Activated CD4-positive, alpha-beta T cell treated with anti-CD3 and anti-CD28 coated beads, Interleukin-2, Interleukin-6, amounts not matched to agents 100 ng/mL and 50 ng/mL, durations not matched to agents 16 hours and 8 hours (primary cell): ENCODE measurements around the gene PARP8.
"Not testable (repeated sequence)": the region's sequence is repeated elsewhere in the genome, so short reads cannot be mapped to it uniquely, and the experiment has no call there.

Experiments
- DNase-seq: peaks from one replicate; pipeline ENCODE4 v3.0.0-alpha.2; 2020

Gene PARP8

DNA sequence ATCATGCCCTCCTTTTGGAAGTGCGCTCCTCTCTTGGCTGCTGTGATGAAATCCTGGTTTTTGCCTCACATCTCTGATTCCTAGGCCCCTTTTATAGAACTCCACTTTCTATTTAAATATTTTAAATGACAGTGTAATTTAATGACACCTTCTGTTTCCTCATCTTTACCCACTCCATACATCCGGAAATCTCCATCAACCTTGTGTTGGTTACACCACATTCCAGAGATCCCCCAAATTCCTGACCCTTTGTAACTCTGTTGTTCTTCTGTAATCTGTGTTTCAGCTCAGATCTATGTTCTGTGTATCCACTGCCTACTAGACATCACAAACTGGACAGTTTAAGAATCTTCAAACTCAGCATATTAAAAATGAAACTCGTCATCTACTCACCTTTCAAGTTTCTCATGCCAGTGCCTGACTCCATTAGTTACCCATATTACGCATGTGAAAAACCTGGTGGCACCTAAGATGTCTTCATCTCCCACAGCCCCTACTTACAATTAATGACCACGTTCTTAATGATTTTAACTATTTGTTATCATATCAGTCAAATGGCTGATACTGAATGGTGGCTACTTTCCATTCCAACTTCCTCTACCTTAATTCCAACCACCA, 25.1 kb downstream of the PARP8 start:
- no peak for DNase-seq

DNA sequence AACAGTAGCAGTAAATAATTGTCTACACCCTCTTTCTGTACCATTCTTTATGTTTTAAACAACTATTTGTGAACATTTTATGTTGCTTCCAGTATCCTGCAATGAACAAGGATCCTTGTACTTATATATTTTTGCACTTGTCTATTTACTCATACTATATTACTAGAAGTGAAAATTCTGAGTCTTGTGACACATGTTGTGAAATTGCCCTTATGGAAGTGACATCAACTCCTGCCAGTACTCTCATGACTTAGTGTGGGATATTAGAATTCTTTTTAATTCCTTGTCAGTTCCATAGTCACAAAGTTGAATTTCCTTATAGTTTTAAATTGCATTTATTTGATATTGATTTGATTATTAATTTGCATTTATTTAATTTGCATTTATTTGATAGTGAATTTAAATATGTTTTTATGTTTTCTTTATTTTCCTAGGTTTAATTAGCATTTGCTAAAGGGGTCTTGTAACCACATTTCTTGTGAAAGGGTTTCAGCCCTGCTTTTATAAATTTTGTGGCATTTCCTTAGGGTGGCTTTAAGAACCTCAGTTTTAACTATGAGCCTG, 27.7 kb downstream of the PARP8 start:
- DNase-seq, result peak; percentile 10

DNA sequence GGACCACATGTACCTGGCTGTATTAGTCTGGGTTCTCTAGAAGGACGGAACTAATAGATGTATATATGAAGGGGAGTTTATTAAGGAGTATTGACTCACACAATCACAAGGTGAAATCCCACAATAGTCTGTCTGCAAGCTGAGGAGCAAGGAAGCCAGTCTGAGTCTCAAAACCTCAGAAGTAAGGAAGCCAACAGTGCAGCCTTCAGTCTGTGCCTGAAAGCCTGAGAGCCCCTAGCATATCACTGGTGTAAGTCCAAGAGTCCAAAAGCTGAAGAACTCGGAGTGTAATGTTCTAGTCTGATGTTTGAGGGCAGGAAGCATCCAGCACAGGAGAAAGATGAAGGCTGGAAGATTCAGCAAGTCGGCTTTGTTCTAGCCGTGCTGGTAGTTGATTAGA, 28.2 kb downstream of the PARP8 start:
- DNase-seq, result not testable (repeated sequence)

DNA sequence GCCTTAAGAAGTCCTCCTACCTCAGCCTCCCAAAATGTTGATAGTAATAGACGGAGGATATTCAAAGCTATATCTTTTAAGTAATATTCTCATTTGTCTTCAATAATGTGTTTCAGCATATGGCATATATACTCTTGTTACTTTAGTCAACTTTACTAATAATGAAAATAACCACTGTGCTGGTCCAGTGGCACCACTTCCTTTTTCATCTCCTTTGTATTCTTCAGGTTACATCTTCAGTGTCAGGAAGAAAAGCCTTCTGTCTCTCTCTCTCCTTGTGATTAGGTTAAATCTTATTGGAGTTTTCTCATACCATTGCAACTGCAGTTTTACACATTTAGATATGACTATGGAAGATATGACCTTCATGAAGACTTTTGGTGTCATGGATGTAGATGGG, 31.3 kb downstream of the PARP8 start:
- no peak for DNase-seq

DNA sequence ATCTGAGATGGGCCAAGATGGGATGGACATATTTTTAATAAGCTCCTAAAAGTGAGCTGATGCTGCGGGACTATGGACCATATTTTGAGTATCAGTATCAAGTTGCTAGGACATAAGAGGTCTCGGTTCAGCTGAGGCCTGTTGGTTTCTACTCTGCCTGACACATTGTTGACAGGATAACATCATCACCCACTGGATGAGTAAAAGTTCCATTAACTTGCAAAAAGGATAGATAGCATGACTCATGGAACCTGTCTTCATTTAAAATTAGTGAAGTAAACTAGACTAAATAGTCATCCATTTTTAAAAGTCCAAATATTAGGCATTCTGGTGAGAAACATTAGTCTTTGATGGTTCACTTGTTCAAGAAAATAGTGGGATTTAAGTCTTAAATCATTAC, 33.3 kb downstream of the PARP8 start:
- DNase-seq, result peak; percentile 40

DNA sequence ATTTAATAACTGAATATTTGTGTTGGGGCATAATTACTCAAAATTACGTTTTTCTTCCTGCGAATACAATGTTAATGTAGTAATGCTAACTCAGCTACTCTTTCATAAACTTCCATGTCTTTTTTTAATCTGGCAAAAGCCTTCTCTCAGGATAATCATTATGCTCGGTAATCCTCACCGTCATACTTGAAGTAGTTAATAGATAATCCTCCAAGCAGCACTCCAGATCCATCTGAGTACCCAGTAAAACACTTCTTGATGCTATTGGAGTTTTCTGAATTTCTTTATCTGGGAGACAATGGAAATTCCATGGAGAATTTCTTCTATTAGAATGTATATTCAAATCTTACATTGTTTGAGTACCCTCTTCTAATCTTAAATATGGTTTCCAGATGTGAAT, 34.3 kb downstream of the PARP8 start:
- no peak for DNase-seq

DNA sequence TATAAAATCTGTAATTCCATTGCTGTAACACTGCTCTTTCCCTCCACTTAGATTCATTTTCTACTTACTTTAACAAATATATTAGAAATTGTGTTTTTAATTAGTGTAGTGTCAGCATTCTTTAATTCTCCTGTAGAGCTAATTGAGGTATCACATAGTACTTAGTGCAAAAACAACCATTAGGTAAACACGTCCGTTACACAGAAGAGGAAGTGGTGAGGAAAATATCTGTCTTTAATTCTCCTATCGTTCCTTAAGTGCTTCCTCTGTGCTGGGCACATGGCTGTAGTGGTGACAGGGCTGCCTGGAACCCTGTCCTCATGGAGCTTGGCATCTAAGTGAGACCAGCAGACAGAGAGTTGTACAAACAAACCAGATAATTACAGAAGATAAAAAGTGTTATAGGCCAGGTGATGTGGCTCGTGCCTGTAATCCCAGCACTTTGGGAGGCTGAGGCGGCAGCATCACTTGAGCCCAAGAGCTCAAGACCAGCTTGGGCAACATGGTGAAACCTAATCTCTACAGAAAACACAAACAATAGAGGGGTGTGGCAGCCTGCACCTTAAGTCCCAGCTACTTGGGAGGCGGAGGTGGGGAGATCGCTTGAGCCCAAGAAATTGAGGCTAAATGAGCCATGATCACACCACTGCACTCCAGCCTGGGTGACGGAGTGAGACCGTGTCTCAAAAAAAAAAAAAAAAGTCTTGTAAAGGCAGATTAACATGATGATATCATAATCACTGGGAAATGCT, 36.4 kb downstream of the PARP8 start:
- no peak for DNase-seq

DNA sequence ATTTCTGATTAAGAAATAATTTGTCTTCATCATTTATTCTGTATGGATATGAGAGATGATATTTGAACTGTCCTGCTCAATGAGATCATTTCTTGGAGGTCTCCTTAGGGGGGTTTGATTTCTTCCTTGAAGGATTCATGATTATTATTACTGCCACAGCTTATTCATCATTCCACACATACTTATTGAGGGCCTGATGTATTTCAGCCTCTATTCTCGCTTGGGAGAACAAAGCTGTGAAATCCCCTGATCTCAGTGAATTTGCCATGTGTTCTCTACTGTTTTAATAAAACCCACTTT, 36.9 kb downstream of the PARP8 start:
- no peak for DNase-seq

DNA sequence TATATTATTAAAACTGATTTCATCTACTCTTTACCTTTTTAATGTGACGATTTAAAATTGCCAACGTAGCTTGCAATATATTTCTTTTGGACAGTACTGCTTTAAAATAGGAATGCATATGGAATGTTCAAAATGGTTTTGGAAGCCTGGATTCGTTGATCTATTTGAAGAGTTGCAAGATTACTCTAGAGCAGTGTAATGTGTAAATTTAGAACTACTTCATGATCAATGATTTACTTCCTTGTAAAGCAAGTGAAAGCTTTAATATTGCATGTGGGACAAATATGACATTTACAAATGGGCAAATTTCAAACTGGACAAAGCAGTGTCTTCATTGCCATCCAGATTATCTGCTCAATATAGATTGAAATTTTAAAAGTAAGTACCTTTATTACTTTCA, 38.3 kb downstream of the PARP8 start:
- no peak for DNase-seq

DNA sequence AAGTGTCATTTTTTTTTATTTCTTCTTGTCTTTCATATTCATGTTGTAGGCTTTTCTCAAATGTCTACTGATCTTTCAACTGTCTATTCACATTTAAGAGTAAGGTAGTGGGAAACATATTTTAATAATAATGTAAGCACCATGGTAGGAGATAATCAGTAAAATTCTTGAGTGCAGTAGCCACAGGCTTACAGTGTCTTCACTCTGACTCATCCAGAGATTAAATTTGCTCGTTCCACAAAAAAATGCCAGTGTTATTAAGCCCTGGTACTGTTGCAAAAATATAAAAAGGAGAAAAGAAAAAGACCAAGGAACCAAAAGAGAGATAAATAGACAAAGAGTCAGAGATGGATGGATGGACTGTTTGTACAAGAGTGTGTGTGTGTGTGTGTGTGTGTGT, 43.0 kb downstream of the PARP8 start:
- peak; percentile 22 for DNase-seq

DNA sequence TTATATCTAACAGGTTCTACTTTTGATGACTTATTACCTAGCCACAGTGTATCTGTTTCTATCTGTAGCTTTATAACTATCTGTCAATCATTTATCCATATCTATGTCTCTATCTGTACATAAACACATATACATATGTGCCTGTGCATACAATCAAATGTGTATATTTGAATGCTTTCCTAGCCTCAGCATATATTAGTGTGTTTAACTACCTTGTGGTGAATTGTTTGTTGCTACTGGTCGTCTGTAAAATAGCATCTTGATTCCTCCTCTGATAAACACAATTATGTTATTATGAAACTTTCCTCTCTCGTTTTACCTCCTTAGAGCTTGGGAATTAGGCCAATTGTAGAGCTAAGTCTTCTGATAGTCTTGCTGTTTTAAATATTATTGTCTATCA, 44.4 kb downstream of the PARP8 start:
- DNase-seq, result no peak

DNA sequence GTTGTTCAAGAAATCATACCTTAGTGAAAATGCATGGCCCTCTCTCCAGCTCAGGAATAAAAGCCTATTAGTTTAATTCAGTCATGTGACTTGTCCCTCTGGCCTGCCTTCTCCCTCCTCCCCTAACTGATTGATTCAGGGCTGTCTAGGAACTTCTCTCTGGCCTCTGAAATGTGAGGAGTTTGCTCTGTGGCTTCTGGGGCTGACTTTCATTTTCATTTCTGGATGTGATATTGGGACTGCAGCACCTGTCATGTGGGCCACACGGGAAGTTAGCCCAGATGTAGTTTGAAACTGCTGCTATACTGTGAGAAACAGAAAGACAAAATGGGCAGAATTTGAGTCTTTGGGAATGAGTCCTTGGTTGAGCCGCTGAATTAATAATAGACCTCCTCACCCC, 44.8 kb downstream of the PARP8 start:
- peak; percentile 86 for DNase-seq

DNA sequence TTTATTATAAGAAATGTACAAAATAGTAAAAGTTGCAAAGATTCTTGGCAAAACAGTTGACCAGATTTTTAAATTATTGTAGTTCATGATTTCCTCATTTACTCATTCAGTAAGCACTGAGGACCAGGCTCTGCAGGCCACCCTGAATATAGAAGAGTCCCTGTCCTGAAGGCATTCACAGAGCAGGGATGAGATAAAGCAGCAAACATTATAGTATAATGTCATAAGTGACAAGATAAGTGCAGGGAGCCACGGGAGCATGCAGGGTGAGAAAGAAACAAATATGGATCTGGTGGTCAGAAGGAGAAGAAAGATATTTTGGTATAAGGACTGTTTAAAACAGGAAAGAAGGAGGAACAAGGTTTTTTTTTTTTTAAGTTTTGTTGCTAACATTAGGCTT, 46.0 kb downstream of the PARP8 start:
- DNase-seq, result no peak

DNA sequence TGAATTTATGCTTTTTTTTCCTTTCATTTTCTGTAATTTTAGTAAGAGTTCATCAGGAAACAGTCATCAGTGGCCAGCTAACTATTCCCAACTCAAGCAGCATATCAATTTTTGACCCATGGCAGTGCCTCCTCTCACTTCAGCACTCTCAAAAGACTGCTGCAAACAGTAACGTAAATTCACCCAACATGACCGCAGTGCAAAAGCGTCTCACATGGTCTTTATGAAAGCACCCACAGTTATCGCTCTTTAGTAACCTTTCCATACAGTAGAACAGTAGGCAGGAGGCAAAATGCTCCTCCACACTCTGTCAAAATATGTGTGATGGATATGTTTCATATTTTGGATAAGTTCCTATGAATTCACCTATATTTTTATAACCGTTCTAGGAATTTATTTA, 48.6 kb downstream of the PARP8 start:
- no peak for DNase-seq

DNA sequence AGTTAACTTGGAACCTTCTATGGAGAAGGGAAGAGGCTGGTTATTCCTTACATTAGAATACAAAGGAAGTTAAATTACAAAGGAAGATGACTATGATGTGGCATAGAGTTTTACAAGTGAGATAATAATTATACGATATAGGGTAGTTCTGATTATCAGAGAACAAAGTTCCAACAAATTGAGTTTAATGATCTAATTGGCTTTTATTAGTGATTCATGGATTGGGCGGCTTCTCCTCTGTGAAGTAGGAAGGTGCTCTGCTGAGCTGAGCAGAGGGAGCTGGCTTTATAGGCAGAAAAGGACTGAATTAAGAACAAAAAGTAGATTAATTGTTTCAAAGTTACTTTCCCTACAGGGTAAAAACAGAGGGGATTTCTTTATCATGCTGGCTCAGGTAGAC, 49.7 kb downstream of the PARP8 start:
- DNase-seq, result no peak

DNA sequence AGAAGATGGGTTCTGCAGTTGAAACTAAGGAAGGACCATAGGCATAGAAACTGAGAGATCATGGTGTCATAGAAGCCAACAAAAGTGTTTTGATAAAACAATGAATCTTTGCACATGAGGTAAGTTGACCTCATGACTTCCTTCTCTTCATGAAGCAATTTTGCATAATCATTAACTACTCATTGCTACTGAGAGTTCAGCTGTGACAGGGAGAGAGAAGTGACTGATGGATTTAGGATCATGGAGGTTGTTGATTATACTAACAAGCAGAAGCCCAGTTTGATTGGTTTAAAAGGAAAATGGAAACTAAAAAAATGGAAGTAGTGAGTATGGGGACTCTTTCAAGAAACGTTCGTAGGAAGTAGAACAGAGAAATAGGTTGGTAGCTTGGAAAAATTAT, 51.2 kb downstream of the PARP8 start:
- no peak for DNase-seq

DNA sequence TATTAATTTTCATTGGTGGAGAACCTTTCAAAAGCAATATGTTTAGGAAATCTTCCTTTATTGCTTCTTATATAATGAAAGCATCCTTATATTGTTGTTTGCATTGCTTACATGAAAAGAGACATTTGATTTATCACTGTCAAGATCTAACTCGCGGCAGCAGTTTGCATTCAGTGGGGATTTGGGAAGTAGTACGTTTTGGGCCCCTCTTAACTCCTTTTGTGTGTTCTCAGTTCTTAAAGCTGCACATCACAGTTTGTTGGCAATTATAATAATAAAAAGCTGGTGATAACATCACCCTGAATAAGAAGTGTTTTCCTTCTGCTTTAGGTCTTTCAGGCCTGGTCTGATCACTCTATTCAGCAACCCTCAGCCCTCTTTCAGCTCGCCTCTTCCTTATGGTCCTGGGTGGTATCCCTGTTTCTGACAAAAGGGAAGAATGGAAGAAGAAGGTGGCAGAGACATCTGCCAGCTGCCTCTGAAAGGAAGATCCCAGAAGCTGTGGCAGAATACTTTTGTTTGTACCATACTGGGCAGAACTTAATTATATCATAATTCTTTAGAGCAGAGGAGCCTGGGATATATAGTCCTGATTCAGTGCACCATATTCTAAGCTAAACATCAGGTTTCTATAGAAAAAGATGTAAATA, 53.7 kb downstream of the PARP8 start:
- DNase-seq, result no peak

DNA sequence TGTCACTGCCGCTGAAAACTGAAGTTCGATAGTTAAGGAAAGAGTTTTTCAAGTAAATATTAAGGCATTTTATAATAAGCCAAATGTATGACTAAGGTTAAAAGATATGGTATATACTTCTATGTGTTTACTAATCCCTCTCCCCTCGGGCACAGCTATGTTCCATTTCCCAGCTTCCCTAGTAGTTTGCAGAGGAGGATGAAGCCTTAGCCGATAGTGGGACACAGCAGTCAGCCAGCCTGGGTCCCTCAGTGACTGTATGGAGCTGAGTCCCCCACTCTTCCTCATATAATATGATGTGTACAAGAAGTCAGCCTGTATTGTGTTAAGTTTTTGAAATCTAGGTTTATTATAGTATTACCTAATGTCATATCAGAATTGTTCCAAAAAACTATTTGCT, 55.8 kb downstream of the PARP8 start:
- DNase-seq, result no peak

DNA sequence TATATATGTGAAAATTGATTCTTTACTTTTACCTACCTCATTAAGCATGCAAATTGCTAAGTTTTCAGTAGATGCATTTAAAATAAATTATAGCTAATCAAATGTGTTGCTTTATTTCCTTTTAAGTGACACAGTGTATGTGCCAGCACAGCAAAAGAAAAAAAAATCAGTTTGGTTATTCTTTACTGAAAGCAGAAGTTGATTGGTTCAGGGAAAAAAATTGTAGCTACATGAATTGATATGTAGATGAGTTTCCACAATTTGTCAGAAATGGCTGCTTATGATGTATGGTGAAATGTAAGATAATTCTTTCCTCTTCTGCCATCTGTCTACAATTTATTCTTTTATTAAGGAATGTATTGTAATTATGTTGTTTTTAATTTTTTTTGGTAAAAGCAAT, 57.8 kb downstream of the PARP8 start:
- no peak for DNase-seq

DNA sequence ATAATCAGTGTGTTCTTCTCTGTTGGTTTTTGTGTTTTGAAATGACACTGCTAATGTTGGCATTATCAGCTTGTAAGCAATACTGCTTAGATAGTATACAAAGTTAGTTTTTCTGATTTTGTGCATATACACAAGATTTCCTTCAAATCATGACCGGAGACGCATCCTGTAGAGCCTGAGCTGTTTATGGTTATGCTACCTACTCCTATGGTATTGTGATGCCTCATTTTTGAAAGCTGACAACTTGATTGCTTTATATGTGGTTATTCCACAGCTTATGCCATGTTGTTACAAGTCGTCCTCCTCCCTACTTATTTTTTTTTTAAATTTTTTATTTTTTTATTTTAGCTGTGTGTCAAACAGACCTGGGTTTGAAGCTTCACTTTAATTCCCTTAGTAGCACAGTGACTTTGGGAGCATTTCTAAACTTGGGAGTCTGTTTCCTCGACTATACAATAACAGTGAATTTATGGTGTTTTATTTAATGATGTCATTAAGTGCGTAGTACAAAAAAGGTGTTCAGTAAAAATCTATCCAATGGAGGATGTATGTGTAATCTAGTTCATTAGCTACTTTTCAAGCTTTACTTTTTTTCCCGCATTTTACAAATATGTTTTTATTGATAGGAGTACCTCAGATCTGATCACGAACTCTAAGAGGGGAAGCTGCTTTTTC, 59.5 kb downstream of the PARP8 start:
- no peak for DNase-seq

DNA sequence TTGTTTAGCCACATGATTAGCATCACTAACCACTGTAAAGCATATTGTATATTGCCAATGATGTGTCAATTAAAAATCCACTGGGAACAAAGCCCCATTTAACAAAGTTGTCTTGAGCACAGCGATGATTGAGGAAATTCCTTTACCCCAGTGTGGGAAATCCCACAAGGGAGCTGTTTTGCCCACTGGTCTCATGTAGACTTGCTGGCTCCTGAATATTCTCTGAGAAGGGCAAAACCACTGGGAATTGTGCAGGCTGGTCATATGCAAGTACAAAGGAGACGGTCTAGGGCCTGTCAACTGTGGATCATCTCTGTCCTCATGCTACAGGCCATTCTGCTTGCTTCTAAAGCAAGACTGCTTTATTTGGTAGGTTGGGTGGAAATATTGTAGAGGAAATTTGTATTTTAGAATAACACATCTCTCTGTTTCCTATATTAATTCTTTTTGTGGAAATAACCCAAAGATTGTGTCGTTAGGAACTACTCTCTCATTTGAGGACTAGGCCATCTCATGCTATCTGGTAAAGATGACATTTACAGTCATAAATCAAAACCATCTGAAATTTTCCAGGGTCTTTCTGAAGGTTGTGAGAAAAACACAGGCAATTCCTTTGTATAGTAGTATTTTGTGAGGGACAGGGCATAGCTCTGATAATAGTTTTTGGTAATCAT, 60.2 kb downstream of the PARP8 start:
- DNase-seq, result no peak

DNA sequence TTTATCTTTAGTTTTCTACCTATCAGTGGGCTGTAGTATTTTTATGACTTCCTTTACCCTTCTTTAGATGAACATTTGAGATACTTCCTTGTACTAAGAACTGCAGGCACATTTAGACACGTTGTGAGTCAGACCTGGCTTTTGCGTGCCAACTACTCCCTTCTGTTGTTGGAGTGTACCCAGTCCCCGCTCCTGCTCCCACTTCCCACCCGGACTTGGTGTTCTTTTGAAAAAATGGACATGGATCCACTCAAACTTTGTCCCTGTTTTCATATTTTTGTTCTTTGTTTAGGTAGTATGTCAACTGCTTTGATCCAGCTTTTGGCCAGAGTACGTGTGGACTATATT, 60.7 kb downstream of the PARP8 start:
- peak; percentile 32 for DNase-seq

DNA sequence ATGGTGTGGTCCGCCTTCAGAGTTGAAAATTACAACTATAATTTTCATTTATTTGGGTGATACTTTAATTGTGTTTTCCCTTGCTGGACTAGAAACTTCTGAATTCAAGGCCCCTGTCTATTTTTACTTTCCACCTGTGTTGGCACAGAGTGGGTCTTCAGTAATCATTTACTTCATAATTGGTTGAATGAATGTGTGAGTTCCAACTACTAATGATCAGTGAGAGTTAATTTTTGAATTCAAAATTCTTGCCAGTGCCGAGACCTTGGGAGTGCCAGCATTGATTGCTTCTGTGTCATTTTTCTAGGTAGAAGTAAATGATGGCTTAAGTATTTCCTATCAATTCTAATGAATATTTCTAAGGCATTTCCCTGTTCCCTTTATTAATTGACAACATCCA, 61.4 kb downstream of the PARP8 start:
- DNase-seq, result no peak
